Tibial nerve (tissue), 4 donors: Measurements from ENCODE around the gene IRX5.

Source experiments
- EP300 ChIP-seq, 2 donors: sonication (generic); formaldehyde crosslinking; IDR thresholded peaks; one replicate each; pipeline ENCODE4 v1.6.1; 2017; ENCODE audit warnings: antibody characterized with exemption in 2 of 2, mild to moderate bottlenecking in 1 of 2
- TF ChIP-seq, protein P1 (sequence below), 5 experiments: fragments of 200-600 bp in 3 of 5; fragments of 450-650 bp in 2 of 5; sonication (generic) in 3 of 5; IDR thresholded peaks; one replicate each; pipeline ENCODE4 v1.5.1; 2016 to 2019; ENCODE audit warnings: antibody characterized with exemption in 5 of 5, mild to moderate bottlenecking in 3 of 5, moderate library complexity in 2 of 5

DNA sequence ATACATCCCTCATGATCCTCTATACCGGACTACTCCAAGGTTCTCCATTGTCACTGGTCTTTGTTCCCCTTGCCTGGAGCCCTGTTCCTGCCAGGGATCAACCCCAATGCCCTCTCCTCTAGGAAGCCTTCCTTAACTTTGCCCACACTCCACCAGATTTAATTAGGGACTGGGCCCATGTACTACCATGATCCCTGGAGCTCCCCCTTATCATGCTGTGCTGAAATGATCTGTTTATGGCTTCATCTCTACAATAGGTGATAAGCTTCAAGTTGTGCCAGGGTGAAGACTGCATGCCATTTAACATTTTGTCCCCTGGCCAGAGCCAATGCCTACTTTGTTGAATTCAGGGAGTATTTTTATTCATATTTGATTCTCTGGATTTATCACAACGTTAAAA lies 17.9 kb upstream of the IRX5 start:
- TF ChIP-seq, protein P1, sequence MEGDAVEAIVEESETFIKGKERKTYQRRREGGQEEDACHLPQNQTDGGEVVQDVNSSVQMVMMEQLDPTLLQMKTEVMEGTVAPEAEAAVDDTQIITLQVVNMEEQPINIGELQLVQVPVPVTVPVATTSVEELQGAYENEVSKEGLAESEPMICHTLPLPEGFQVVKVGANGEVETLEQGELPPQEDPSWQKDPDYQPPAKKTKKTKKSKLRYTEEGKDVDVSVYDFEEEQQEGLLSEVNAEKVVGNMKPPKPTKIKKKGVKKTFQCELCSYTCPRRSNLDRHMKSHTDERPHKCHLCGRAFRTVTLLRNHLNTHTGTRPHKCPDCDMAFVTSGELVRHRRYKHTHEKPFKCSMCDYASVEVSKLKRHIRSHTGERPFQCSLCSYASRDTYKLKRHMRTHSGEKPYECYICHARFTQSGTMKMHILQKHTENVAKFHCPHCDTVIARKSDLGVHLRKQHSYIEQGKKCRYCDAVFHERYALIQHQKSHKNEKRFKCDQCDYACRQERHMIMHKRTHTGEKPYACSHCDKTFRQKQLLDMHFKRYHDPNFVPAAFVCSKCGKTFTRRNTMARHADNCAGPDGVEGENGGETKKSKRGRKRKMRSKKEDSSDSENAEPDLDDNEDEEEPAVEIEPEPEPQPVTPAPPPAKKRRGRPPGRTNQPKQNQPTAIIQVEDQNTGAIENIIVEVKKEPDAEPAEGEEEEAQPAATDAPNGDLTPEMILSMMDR (IDR thresholded peaks at IDR 0.05) = no peak
- TF ChIP-seq EP300 (IDR thresholded peaks at IDR 0.05) = no peak
